ENCODE measurements around the gene CTNNBL1.

GRCh38 chr20:37796733-37797132 is 102.9 kb downstream of the CTNNBL1 start:
- TF ChIP-seq, protein P1, sequence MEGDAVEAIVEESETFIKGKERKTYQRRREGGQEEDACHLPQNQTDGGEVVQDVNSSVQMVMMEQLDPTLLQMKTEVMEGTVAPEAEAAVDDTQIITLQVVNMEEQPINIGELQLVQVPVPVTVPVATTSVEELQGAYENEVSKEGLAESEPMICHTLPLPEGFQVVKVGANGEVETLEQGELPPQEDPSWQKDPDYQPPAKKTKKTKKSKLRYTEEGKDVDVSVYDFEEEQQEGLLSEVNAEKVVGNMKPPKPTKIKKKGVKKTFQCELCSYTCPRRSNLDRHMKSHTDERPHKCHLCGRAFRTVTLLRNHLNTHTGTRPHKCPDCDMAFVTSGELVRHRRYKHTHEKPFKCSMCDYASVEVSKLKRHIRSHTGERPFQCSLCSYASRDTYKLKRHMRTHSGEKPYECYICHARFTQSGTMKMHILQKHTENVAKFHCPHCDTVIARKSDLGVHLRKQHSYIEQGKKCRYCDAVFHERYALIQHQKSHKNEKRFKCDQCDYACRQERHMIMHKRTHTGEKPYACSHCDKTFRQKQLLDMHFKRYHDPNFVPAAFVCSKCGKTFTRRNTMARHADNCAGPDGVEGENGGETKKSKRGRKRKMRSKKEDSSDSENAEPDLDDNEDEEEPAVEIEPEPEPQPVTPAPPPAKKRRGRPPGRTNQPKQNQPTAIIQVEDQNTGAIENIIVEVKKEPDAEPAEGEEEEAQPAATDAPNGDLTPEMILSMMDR (conservative IDR thresholded peaks at IDR 0.05 in 1 of 2, IDR thresholded peaks at IDR 0.05 in 1 of 2; ENCODE audit: low read depth in 1 of 2, low read length in 2 of 2): no peak
- TF ChIP-seq EZH2 (IDR thresholded peaks at IDR 0.05; ENCODE audit: low read length, missing control alignments): no peak
